H1 (cell line): Measurements from ENCODE around the gene KRTDAP. TPM values are rescaled to one million over a fixed set of nuclear protein-coding genes. Genes with fewer than 3 reads are reported as not detected.

Experiments
- CTCF ChIA-PET: fragments of 300-600 bp; sonication (Branson Sonifier 250); formaldehyde crosslinking; loops from one replicate; lab custom pipeline; 2021; ENCODE audit not compliant: partially characterized antibody; lab: Charles Lee
- POLR2A ChIA-PET: fragments of 300-600 bp; sonication (Branson Sonifier 250); formaldehyde crosslinking; loops from one replicate; lab custom pipeline; 2021; ENCODE audit warnings: inconsistent platforms; ENCODE audit not compliant: partially characterized antibody; lab: Charles Lee
- DNase-seq, 2 experiments: peaks; one replicate each; pipeline versions ENCODE4 v3.0.0 to v3.0.0-alpha.2; 2010 to 2022; ENCODE audit warnings: low spot score in 2 of 2, low read depth in 1 of 2, mixed read lengths in 1 of 2
- FAIRE-seq: peaks from 2 replicates; lab custom pipeline; 2011; peaks lifted over from hg19 to GRCh38; lab: Jason Lieb, UNC
- H2AFZ ChIP-seq: 2 replicates; pipeline ENCODE4 v1.8.1; 2012; ENCODE audit warnings: low read length, inconsistent platforms
- H2AK5ac ChIP-seq: 2 replicates; pipeline ENCODE4 v1.6.1; 2013; ENCODE audit warnings: low read depth, low read length
- H2BK120ac ChIP-seq: replicated peaks from 2 replicates; pipeline ENCODE3; 2013; ENCODE audit warnings: low read depth, low read length, inconsistent platforms
- H2BK12ac ChIP-seq: 2 replicates; pipeline ENCODE4 v1.6.1; 2013; ENCODE audit warnings: low read depth, low read length
- H2BK15ac ChIP-seq: 2 replicates; pipeline ENCODE4 v1.6.1; 2013; ENCODE audit warnings: low read length
- H2BK20ac ChIP-seq: 2 replicates; pipeline ENCODE4 v1.6.1; 2013; ENCODE audit warnings: low read length
- H2BK5ac ChIP-seq: 2 replicates; pipeline ENCODE4 v1.6.1; 2013; ENCODE audit warnings: low read depth, low read length
- H3K14ac ChIP-seq: 2 replicates; pipeline ENCODE4 v1.6.1; 2013; ENCODE audit warnings: inconsistent platforms; ENCODE audit not compliant: insufficient read length
- H3K18ac ChIP-seq: 2 replicates; pipeline ENCODE4 v1.6.1; 2013; ENCODE audit warnings: low read length; ENCODE audit errors: extremely low read depth
- H3K23ac ChIP-seq: 2 replicates; pipeline ENCODE4 v1.6.1; 2013; ENCODE audit warnings: inconsistent platforms; ENCODE audit not compliant: insufficient read length
- H3K23me2 ChIP-seq: 2 replicates; pipeline ENCODE4 v1.6.1; 2013; ENCODE audit warnings: low read depth, low read length
- H3K27ac ChIP-seq: 2 replicates; pipeline ENCODE4 v1.6.1; 2011; ENCODE audit warnings: low read depth, low read length, inconsistent platforms
- H3K27me3 ChIP-seq, 4 experiments: replicated peaks in 1 of 4; 1 replicate in 1 of 4; 2 replicates in 3 of 4; pipeline versions ENCODE4 v1.6.1 to v1.8.1; 2011 to 2013; ENCODE audit warnings: low read length in 3 of 4, mild to moderate bottlenecking in 3 of 4, inconsistent platforms in 2 of 4, mixed read lengths in 2 of 4, moderate library complexity in 1 of 4; ENCODE audit not compliant: control insufficient read depth in 3 of 4, insufficient read depth in 3 of 4; ENCODE audit errors: extremely low read depth in 1 of 4
- H3K36me3 ChIP-seq, 4 experiments: 2 replicates each; pipeline versions ENCODE4 v1.6.1 to v1.8.1; 2011 to 2013; ENCODE audit warnings: mild to moderate bottlenecking in 4 of 4, low read length in 3 of 4, moderate library complexity in 2 of 4, control low read depth in 1 of 4, inconsistent platforms in 1 of 4; ENCODE audit not compliant: insufficient read depth in 4 of 4, control insufficient read depth in 2 of 4
- H3K4ac ChIP-seq: replicated peaks from 2 replicates; pipeline ENCODE3; 2013; ENCODE audit warnings: low read length, low read depth, mixed read lengths, inconsistent platforms; ENCODE audit not compliant: insufficient read length
- H3K4me1 ChIP-seq, 4 experiments: replicated peaks in 1 of 4; 1 replicate in 1 of 4; 2 replicates in 3 of 4; pipeline versions ENCODE4 v1.6.1 to v1.8.1; 2011 to 2013; ENCODE audit warnings: low read length in 3 of 4, inconsistent platforms in 2 of 4, mixed read lengths in 1 of 4; ENCODE audit not compliant: insufficient read depth in 4 of 4, control insufficient read depth in 3 of 4
- H3K4me2 ChIP-seq, 2 experiments: 2 replicates each; pipeline versions ENCODE4 v1.6.1 to v1.8.1; 2011 to 2013; ENCODE audit warnings: low read depth in 2 of 2, low read length in 2 of 2, control low read depth in 1 of 2, inconsistent platforms in 1 of 2, mild to moderate bottlenecking in 1 of 2; ENCODE audit not compliant: insufficient read depth in 1 of 2
- H3K4me3 ChIP-seq, 4 experiments: fragments of 200-600, 300-600 bp in 1 of 4; sonication (generic), shearing (Covaris generic), sonication (Bioruptor Twin) in 1 of 4; 2 replicates each; pipeline versions ENCODE4 v1.5.1 to v1.8.1; 2011 to 2016; ENCODE audit warnings: low read length in 4 of 4, low read depth in 3 of 4, control low read depth in 2 of 4, inconsistent platforms in 2 of 4, mild to moderate bottlenecking in 2 of 4, mixed read lengths in 1 of 4, moderate library complexity in 1 of 4; ENCODE audit not compliant: insufficient read depth in 2 of 4; ENCODE audit errors: extremely low read depth in 1 of 4
- H3K56ac ChIP-seq: replicated peaks from 2 replicates; pipeline ENCODE3; 2013; ENCODE audit warnings: low read depth, mild to moderate bottlenecking, mixed read lengths, low read length, inconsistent platforms; ENCODE audit not compliant: insufficient read length
- H3K79me1 ChIP-seq: 2 replicates; pipeline ENCODE4 v1.6.1; 2013; ENCODE audit warnings: low read depth, low read length, control low read depth
- H3K79me2 ChIP-seq, 2 experiments: 2 replicates each; pipeline versions ENCODE4 v1.6.1 to v1.8.1; 2012 to 2013; ENCODE audit warnings: low read length in 2 of 2, mild to moderate bottlenecking in 2 of 2, inconsistent platforms in 1 of 2; ENCODE audit not compliant: insufficient read depth in 2 of 2, control insufficient read depth in 1 of 2
- H3K9ac ChIP-seq, 4 experiments: replicated peaks in 1 of 4; 1 replicate in 1 of 4; 2 replicates in 3 of 4; pipeline versions ENCODE4 v1.6.1 to v1.8.1; 2011 to 2013; ENCODE audit warnings: low read depth in 3 of 4, low read length in 3 of 4, control low read depth in 2 of 4, mild to moderate bottlenecking in 2 of 4, moderate library complexity in 2 of 4, inconsistent platforms in 1 of 4; ENCODE audit errors: extremely low read depth in 1 of 4
- H3K9me3 ChIP-seq, 2 experiments: 2 replicates each; pipeline versions ENCODE4 v1.6.1 to v1.8.1; 2012 to 2013; ENCODE audit warnings: mild to moderate bottlenecking in 2 of 2, moderate library complexity in 2 of 2, control low read depth in 1 of 2, inconsistent platforms in 1 of 2, low read depth in 1 of 2, low read length in 1 of 2, mixed read lengths in 1 of 2; ENCODE audit not compliant: insufficient read depth in 2 of 2
- H4K20me1 ChIP-seq, 2 experiments: replicated peaks in 1 of 2; 2 replicates each; pipeline versions ENCODE3 to v1.8.1; 2011 to 2013; ENCODE audit warnings: inconsistent platforms in 2 of 2, low read length in 2 of 2, mild to moderate bottlenecking in 1 of 2; ENCODE audit not compliant: insufficient read depth in 2 of 2, control insufficient read depth in 1 of 2
- H4K5ac ChIP-seq: 2 replicates; pipeline ENCODE4 v1.6.1; 2013; ENCODE audit warnings: low read length, low read depth, mixed read lengths, inconsistent platforms; ENCODE audit not compliant: insufficient read length
- H4K8ac ChIP-seq: 2 replicates; pipeline ENCODE4 v1.8.0; 2013; ENCODE audit warnings: mild to moderate bottlenecking, moderate library complexity, low read length, inconsistent platforms; ENCODE audit not compliant: insufficient read depth; ENCODE audit errors: extremely low read depth
- H4K91ac ChIP-seq: replicated peaks from 2 replicates; pipeline ENCODE3; 2013; ENCODE audit warnings: low read length, mixed read lengths, inconsistent platforms; ENCODE audit not compliant: insufficient read length
- CTBP2 ChIP-seq: IDR thresholded peaks from 2 replicates; pipeline ENCODE4 v1.7.0; 2011; ENCODE audit warnings: borderline replicate concordance, mild to moderate bottlenecking, moderate library complexity, mixed read lengths, low read length; ENCODE audit not compliant: insufficient read depth, insufficient read length
- JUND ChIP-seq: IDR thresholded peaks from 2 replicates; pipeline ENCODE4 v1.6.1; 2011; ENCODE audit warnings: mild to moderate bottlenecking, improper control_type of control experiment, low read length
- WGBS, 2 experiments: shearing (Covaris generic) in 1 of 2; methylation state at CpG; one replicate each; pipeline versions ENCODE4 v1.1.6 to v1.1.7; 2013 to 2015; ENCODE audit warnings: low lambda C conversion rate in 2 of 2, mixed read lengths in 2 of 2, inconsistent platforms in 1 of 2, low coverage in 1 of 2, missing lambda C conversion rate in 1 of 2; ENCODE audit not compliant: insufficient replicate concordance in 2 of 2, insufficient coverage in 1 of 2, insufficient read length in 1 of 2; ENCODE audit errors: extremely low coverage in 1 of 2, missing lambda C conversion rate in 1 of 2; 5-methylcytosine and 5-hydroxymethylcytosine counted together
- polyA plus RNA-seq, 7 experiments: library from polyadenylated mRNA; depleted of rRNA in 3 of 7; stranded (reverse) in 5 of 7; unstranded in 2 of 7; fragments of >200 nt in 5 of 7; fragments of 200-250 nt in 2 of 7; gene quantifications; 1 replicate in 5 of 7; 2 replicates in 1 of 7; 4 replicates in 1 of 7; pipeline versions ENCODE4 v1.2.1 to v1.2.3, GENCODE V29; 2011 to 2013; ENCODE audit warnings: missing spikeins in 2 of 7, mixed read lengths in 2 of 7
- total RNA-seq: library from RNA; stranded (reverse); fragmentation: NEBNext Ultra II Directional; extraction: Animal tissue kit (Norgen Biotek cat#: 25700); gene quantifications from 2 replicates; pipeline ENCODE4 v1.2.1, GENCODE V29; 2021

The KRTDAP gene
- total and polyA plus RNA-seq, 2 of the 8 experiments (the other 6 are each of a cell fraction or from before 2014, with no cell fraction given): 0.69 to 0.88 TPM

GRCh38 chr19:35486268-35486708, 4.0 kb downstream of the KRTDAP start:
- no peak overlapping the region for H2AK5ac ChIP-seq
- TF ChIP-seq JUND: no peak
- TF ChIP-seq CTBP2: no peak
- H3K27me3 ChIP-seq: no peaks in the 10 kb centered on the region; a peak in 1 of 7 replicates
- H3K4me2 ChIP-seq: no peak overlapping the region
- H2BK120ac ChIP-seq: no peak overlapping the region
- H3K4me3 ChIP-seq: no peak overlapping the region
- no peak overlapping the region for H3K23ac ChIP-seq
- H4K20me1 ChIP-seq: no peaks in the 10 kb centered on the region
- no peaks in the 10 kb centered on the region for H3K36me3 ChIP-seq
- no peak overlapping the region for H2BK5ac ChIP-seq
- ChIA-PET CTCF (interaction anchor here (0.6 to 3.7 kb wide), 13 partner anchors 9 to 167 kb away, joined by 3 to 24 read pairs (median 6); partner anchors contain the start of gene FFAR3), POLR2A (interaction anchor here (1.5 to 4.3 kb wide), 4 partner anchors 9 to 24 kb away, joined by 6 to 27 read pairs (median 7); no protein-coding TSS in a partner anchor)
- no peak overlapping the region for H3K56ac ChIP-seq
- no peak overlapping the region for H3K18ac ChIP-seq
- no peak overlapping the region for H4K5ac ChIP-seq
- H4K91ac ChIP-seq: no peak overlapping the region
- no peaks in the 10 kb centered on the region for H3K79me2 ChIP-seq
- no peaks in the 10 kb centered on the region for H3K9me3 ChIP-seq
- H3K4me1 ChIP-seq: no peaks in the 10 kb centered on the region
- 88% methylated on average over 3 of the region's 3 CpGs; no CpG with 5 or more reads in 1 of the 2 experiments for WGBS, 2 experiments
- no peak overlapping the region for H4K8ac ChIP-seq
- H3K4ac ChIP-seq: no peak overlapping the region
- H2AFZ ChIP-seq: no peak overlapping the region
- no peaks in the 10 kb centered on the region; the same call in 1 of the 2 replicates for H3K23me2 ChIP-seq
- H2BK15ac ChIP-seq: no peak overlapping the region
- H2BK12ac ChIP-seq: no peak overlapping the region
- no peak for DNase-seq
- no peak for FAIRE-seq
- no peaks in the 10 kb centered on the region; the same call in 1 of the 2 replicates for H3K79me1 ChIP-seq
- H3K9ac ChIP-seq: no peak overlapping the region
- no peak overlapping the region for H3K27ac ChIP-seq
- no peak overlapping the region for H2BK20ac ChIP-seq
- no peak overlapping the region for H3K14ac ChIP-seq
